SU-DHL-6 (cell line): Measurements from ENCODE around the gene DNMT1.

Experiments used
- H2AFZ ChIP-seq: fragments of 200-600 bp; sonication (generic); 2 replicates; pipeline ENCODE4 v1.6.1; 2014; ENCODE audit warnings: low read depth, mild to moderate bottlenecking, moderate library complexity, mixed read lengths, antibody characterized with exemption, low read length; ENCODE audit not compliant: severe bottlenecking
- H3F3A ChIP-seq: fragments of 200-600 bp; shearing (Covaris generic); 2 replicates; pipeline ENCODE4 v1.6.0; 2016; ENCODE audit warnings: antibody characterized with exemption, mild to moderate bottlenecking; ENCODE audit not compliant: insufficient read depth
- H3K27ac ChIP-seq: fragments of 200-600 bp; sonication (generic); 2 replicates; pipeline ENCODE4 v1.5.1; 2016; ENCODE audit warnings: low read depth, mild to moderate bottlenecking, low read length, moderate library complexity, mixed read lengths
- H3K27me3 ChIP-seq: fragments of 200-600 bp; sonication (generic), shearing (Covaris generic); 2 replicates; pipeline ENCODE4 v1.6.0; 2014; ENCODE audit warnings: mild to moderate bottlenecking, low read length
- H3K36me3 ChIP-seq: fragments of 200-600 bp; sonication (generic); 2 replicates; pipeline ENCODE4 v1.6.1; 2014; ENCODE audit warnings: mild to moderate bottlenecking, low read length, mixed read lengths
- H3K4me2 ChIP-seq: fragments of 300-600, 200-600 bp; shearing (Covaris generic), sonication (generic); 2 replicates; pipeline ENCODE4 v1.6.0; 2014; ENCODE audit warnings: low read length, low read depth, mild to moderate bottlenecking; ENCODE audit not compliant: poor library complexity, severe bottlenecking
- H3K4me3 ChIP-seq: fragments of 200-600 bp; sonication (generic); 2 replicates; pipeline ENCODE4 v1.5.1; 2014; ENCODE audit warnings: antibody characterized with exemption, low read length, mild to moderate bottlenecking, mixed read lengths; ENCODE audit not compliant: insufficient read depth, poor library complexity, severe bottlenecking
- H3K79me2 ChIP-seq: fragments of 200-600 bp; sonication (generic); 2 replicates; pipeline ENCODE4 v1.6.1; 2014; ENCODE audit warnings: mild to moderate bottlenecking, low read length, moderate library complexity; ENCODE audit not compliant: insufficient read depth
- H3K9ac ChIP-seq: fragments of 200-600 bp; sonication (generic); 2 replicates; pipeline ENCODE4 v1.7.0; 2014; ENCODE audit warnings: mild to moderate bottlenecking, low read length
- H3K9me2 ChIP-seq: fragments of 200-600 bp; sonication (generic); replicated peaks from 2 replicates; pipeline ENCODE4 v1.6.1; 2014; ENCODE audit warnings: low read length; ENCODE audit not compliant: insufficient read depth
- H3K9me3 ChIP-seq: fragments of 200-600 bp; sonication (generic); 2 replicates; pipeline ENCODE4 v1.6.1; 2014; ENCODE audit warnings: low read length, mixed read lengths; ENCODE audit not compliant: insufficient read depth
- H4K20me1 ChIP-seq: fragments of 200-600 bp; sonication (generic); 2 replicates; pipeline ENCODE4 v1.6.1; 2014; ENCODE audit warnings: low read depth, mild to moderate bottlenecking, antibody characterized with exemption, low read length, moderate library complexity, mixed read lengths
- EZH2phosphoT487 ChIP-seq: fragments of 200-600 bp; sonication (generic), shearing (Covaris generic); conservative IDR thresholded peaks from 2 replicates; pipeline ENCODE4 v1.6.1; 2018; ENCODE audit warnings: mild to moderate bottlenecking, antibody characterized with exemption, low read length, moderate library complexity, mixed read lengths
- TF ChIP-seq, protein P1 (sequence below): fragments of 200-600 bp; sonication (generic); IDR thresholded peaks from one replicate; pipeline ENCODE4 v1.5.1; 2017; ENCODE audit warnings: antibody characterized with exemption, mild to moderate bottlenecking, low read length, moderate library complexity; ENCODE audit not compliant: insufficient read depth, poor library complexity, severe bottlenecking

The DNMT1 gene

DNA sequence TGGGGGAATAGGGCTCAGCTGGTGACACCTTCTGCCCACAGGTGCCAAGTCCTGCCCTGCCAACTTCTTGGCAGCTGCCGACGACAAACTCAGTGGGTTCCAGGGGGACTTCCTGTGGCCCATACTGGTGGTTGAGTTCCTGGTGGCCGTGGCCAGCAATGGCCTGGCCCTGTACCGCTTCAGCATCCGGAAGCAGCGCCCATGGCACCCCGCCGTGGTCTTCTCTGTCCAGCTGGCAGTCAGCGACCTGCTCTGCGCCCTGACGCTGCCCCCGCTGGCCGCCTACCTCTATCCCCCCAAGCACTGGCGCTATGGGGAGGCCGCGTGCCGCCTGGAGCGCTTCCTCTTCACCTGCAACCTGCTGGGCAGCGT is 81.2 kb downstream of the DNMT1 start:
- Histone ChIP-seq H3K79me2 (peaks cover 2% of the 10 kb centered on the region; the same call in 1 of the 2 replicates), H3K27me3 (no peaks in the 10 kb centered on the region), H2AFZ (no peak overlapping the region), H3K27ac (peak overlapping the region; percentile 9; the same call in 1 of the 2 replicates), H3F3A (peaks cover 21% of the 10 kb centered on the region), H3K9ac (no peak overlapping the region), H3K36me3 (no peaks in the 10 kb centered on the region; the same call in 1 of the 2 replicates), H3K4me2 (no peak overlapping the region), H4K20me1 (no peaks in the 10 kb centered on the region), H3K9me2 (no peaks in the 10 kb centered on the region), H3K9me3 (no peaks in the 10 kb centered on the region), H3K4me3 (no peak overlapping the region)
- TF ChIP-seq, protein P1, sequence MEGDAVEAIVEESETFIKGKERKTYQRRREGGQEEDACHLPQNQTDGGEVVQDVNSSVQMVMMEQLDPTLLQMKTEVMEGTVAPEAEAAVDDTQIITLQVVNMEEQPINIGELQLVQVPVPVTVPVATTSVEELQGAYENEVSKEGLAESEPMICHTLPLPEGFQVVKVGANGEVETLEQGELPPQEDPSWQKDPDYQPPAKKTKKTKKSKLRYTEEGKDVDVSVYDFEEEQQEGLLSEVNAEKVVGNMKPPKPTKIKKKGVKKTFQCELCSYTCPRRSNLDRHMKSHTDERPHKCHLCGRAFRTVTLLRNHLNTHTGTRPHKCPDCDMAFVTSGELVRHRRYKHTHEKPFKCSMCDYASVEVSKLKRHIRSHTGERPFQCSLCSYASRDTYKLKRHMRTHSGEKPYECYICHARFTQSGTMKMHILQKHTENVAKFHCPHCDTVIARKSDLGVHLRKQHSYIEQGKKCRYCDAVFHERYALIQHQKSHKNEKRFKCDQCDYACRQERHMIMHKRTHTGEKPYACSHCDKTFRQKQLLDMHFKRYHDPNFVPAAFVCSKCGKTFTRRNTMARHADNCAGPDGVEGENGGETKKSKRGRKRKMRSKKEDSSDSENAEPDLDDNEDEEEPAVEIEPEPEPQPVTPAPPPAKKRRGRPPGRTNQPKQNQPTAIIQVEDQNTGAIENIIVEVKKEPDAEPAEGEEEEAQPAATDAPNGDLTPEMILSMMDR: no peak
- no peak for TF ChIP-seq EZH2phosphoT487

DNA sequence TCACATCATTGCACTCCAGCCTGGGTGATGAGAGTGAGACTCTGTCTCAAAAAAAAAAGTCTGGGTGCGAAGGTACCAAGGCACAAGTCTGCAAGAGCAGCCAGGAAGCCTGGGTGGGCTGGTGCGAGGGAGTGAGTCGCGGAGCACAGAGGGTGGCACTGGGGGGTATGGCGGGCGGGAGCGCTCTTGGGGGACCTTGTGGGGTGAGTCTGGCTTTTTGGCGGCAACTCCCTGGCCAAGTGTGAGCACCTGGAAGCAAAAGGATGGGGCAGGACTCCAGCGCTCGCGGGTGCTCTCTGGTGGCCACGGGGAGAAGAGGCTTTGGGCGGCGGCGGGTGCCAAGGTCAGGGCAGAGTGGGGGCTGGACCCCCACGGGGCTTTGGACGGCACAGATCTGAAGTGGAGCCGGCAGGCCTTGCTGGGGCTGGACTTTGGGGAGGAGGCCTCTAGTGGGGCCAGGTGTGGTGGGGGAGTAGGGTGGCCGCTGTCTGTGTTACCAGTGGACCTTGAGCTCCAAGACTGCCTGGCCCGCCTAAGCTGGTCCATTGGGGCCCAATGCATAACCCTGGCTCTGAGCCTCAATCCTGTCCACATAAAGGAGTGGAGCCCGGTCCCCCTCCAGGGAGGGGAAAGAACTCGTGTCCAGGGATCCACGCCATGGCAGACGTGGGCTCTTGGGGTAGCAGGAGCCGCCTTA is 81.7 kb downstream of the DNMT1 start:
- Histone ChIP-seq H3K79me2 (peaks cover 4% of the 10 kb centered on the region; the same call in 1 of the 2 replicates), H3K36me3 (no peaks in the 10 kb centered on the region; the same call in 1 of the 2 replicates), H4K20me1 (no peaks in the 10 kb centered on the region), H3K4me2 (peak overlapping the region; percentile 24), H3K9me2 (no peaks in the 10 kb centered on the region), H3K9me3 (no peaks in the 10 kb centered on the region), H3K27me3 (no peaks in the 10 kb centered on the region), H3K27ac (peak overlapping the region; percentile 58), H3F3A (peaks cover 21% of the 10 kb centered on the region), H3K9ac (no peak overlapping the region), H3K4me3 (no peak overlapping the region), H2AFZ (no peak overlapping the region)
- no peak for TF ChIP-seq EZH2phosphoT487
- TF ChIP-seq, protein P1: peak; percentile 93

DNA sequence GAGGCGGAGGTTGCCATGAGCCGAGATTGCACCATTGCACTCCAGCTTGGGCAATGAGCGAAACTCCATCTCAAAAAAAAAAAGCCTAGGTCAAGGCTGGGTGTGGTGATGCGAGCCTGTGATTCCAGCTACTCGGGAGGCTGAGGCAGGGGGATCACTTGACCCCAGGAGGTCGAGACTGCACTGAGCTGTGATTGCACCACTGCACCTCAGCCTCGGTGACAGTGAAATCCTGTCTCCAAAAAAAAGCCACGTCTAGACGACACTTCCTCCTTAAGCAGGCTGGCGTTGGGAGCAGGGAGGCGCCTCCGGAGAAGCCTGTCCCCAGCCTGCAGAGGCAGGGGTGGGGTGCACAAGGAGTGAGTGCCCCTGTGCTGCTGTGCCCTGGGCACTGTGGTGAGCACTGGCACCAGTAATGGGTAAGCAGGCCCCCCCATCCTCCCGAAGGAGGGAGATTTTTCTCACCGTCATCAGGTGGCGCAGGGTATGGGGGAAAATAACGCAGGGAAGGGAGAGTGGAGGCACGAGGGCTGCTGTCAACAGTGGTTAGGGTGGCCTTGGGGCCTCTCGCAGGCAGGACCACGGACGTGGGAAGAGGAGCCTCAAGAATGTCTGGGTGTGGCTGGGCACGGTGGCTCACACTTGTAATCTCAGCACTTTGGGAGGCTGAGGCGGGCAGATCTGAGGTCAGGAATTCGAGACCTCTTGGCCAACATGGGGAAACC is 82.6 kb downstream of the DNMT1 start:
- H3K9me3 ChIP-seq: no peaks in the 10 kb centered on the region
- no peak overlapping the region for H2AFZ ChIP-seq
- peaks cover 12% of the 10 kb centered on the region for H3K79me2 ChIP-seq
- TF ChIP-seq, protein P1: no peak
- TF ChIP-seq EZH2phosphoT487: no peak
- no peaks in the 10 kb centered on the region for H4K20me1 ChIP-seq
- no peak overlapping the region for H3K9ac ChIP-seq
- peaks cover 21% of the 10 kb centered on the region for H3F3A ChIP-seq
- peak overlapping the region; percentile 58 for H3K27ac ChIP-seq
- no peaks in the 10 kb centered on the region; the same call in 1 of the 2 replicates for H3K36me3 ChIP-seq
- no peak overlapping the region for H3K4me3 ChIP-seq
- no peaks in the 10 kb centered on the region for H3K27me3 ChIP-seq
- H3K4me2 ChIP-seq: no peak overlapping the region
- no peaks in the 10 kb centered on the region for H3K9me2 ChIP-seq
